ENCODE results near the gene RAB13.

RAB13 gene

GRCh38 chr1:153954826-153955225 is 31.3 kb downstream of the RAB13 start:
- DNase-seq: no peak

- no peak for DNase-seq
These were observed 32.2 kb downstream of the RAB13 start for GRCh38 chr1:153953859-153954365.

GRCh38 chr1:153951801-153952200 is 34.3 kb downstream of the RAB13 start:
- DNase-seq: no peak

GRCh38 chr1:153951183-153951582 is 35.0 kb downstream of the RAB13 start:
- DNase-seq: no peak

- peak; percentile 52 to 82 (median 67) for DNase-seq
These were observed 39.4 kb downstream of the RAB13 start, which contains the start of gene DENND4B for GRCh38 chr1:153946622-153947241. TSS of gene DENND4B (minus strand) at chr1:153946718. CDS start at chr1:153944374, 2,344 bp downstream.

GRCh38 chr1:153945795-153946621 is 40.1 kb downstream of the RAB13 start:
- DNase-seq: peak; percentile 63 to 84 (median 74)

- DNase-seq: peak; percentile 61 to 85 (median 73)
These were observed 40.9 kb downstream of the RAB13 start for GRCh38 chr1:153945131-153945794.

GRCh38 chr1:153944827-153945117 is 41.4 kb downstream of the RAB13 start:
- no peak for DNase-seq

- peak in 1 of 5 donors; percentile 50 for DNase-seq
These were observed 41.9 kb downstream of the RAB13 start for GRCh38 chr1:153944005-153944826.

GRCh38 chr1:153942766-153943549 is 43.2 kb downstream of the RAB13 start:
- no peak for DNase-seq

- DNase-seq: no peak
These were observed 44.1 kb downstream of the RAB13 start for GRCh38 chr1:153941826-153942725.

GRCh38 chr1:153940756-153941155 is 45.4 kb downstream of the RAB13 start:
- DNase-seq: no peak

GRCh38 chr1:153939476-153939875 is 46.7 kb downstream of the RAB13 start:
- DNase-seq: no peak

GRCh38 chr1:153938996-153939395 is 47.1 kb downstream of the RAB13 start:
- no peak for DNase-seq

GRCh38 chr1:153937331-153937730 is 48.8 kb downstream of the RAB13 start:
- DNase-seq: no peak

- no peak for DNase-seq
These were observed 49.9 kb downstream of the RAB13 start for GRCh38 chr1:153936011-153936802.

GRCh38 chr1:153934746-153935145 is 51.4 kb downstream of the RAB13 start:
- no peak for DNase-seq

- DNase-seq: no peak
These were observed 52.2 kb downstream of the RAB13 start for GRCh38 chr1:153933955-153934354.

- no peak for DNase-seq
These were observed 52.7 kb downstream of the RAB13 start for GRCh38 chr1:153933430-153933829.
